Daoy (cell line): Measurements from ENCODE around the gene SLAMF1. TPM values are rescaled to one million over a fixed set of nuclear protein-coding genes. Genes with fewer than 3 reads are reported as not detected.

Experiments
- DNase-seq: peaks from one replicate; pipeline ENCODE4 v3.0.0-alpha.2; 2015; ENCODE audit warnings: low read depth
- total RNA-seq: library from RNA; depleted of rRNA; stranded (reverse); fragments of >200 nt; shearing (Covaris generic); gene quantifications from 2 replicates; pipeline ENCODE4 v1.2.3, GENCODE V29; 2014

SLAMF1 gene
- total RNA-seq, 1 experiment from 2014 or later, result not detected

- no peak for DNase-seq
These were observed 21.5 kb downstream of the SLAMF1 start for GRCh38 chr1:160625321-160625720.

GRCh38 chr1:160624464-160624863 is 22.4 kb downstream of the SLAMF1 start:
- no peak for DNase-seq

GRCh38 chr1:160623862-160624261 is 23.0 kb downstream of the SLAMF1 start:
- no peak for DNase-seq

GRCh38 chr1:160623227-160623633 is 23.6 kb downstream of the SLAMF1 start:
- DNase-seq, result no peak

GRCh38 chr1:160622501-160623226 is 24.2 kb downstream of the SLAMF1 start:
- no peak for DNase-seq

- no peak for DNase-seq
These were observed 25.0 kb downstream of the SLAMF1 start for GRCh38 chr1:160621633-160622413.

- no peak for DNase-seq
These were observed 25.8 kb downstream of the SLAMF1 start for GRCh38 chr1:160620942-160621632.

- no peak for DNase-seq
These were observed 27.0 kb downstream of the SLAMF1 start for GRCh38 chr1:160619742-160620277.

GRCh38 chr1:160618763-160619274 is 28.0 kb downstream of the SLAMF1 start:
- DNase-seq, result no peak

GRCh38 chr1:160618327-160618726 is 28.5 kb downstream of the SLAMF1 start:
- no peak for DNase-seq

GRCh38 chr1:160615660-160616059 is 31.2 kb downstream of the SLAMF1 start:
- DNase-seq, result no peak

- no peak for DNase-seq
These were observed 32.4 kb downstream of the SLAMF1 start for GRCh38 chr1:160614410-160614809.

- no peak for DNase-seq
These were observed 34.1 kb downstream of the SLAMF1 start for GRCh38 chr1:160612613-160613218.

GRCh38 chr1:160610569-160611242 is 36.1 kb downstream of the SLAMF1 start:
- no peak for DNase-seq

- DNase-seq, result no peak
These were observed 37.9 kb downstream of the SLAMF1 start for GRCh38 chr1:160608941-160609340.

GRCh38 chr1:160608514-160608913 is 38.3 kb downstream of the SLAMF1 start:
- DNase-seq, result no peak

- DNase-seq, result no peak
These were observed 38.8 kb downstream of the SLAMF1 start for GRCh38 chr1:160608057-160608456.

- no peak for DNase-seq
These were observed 39.2 kb downstream of the SLAMF1 start for GRCh38 chr1:160607672-160608032.

- DNase-seq, result peak; percentile 74
These were observed 39.7 kb downstream of the SLAMF1 start for GRCh38 chr1:160607011-160607671.

GRCh38 chr1:160606611-160607010 is 40.2 kb downstream of the SLAMF1 start:
- DNase-seq, result no peak
